GM12891 (cell line): Measurements from ENCODE around the gene NAV2.

ENCODE experiments used
- PAX5 ChIP-seq: IDR thresholded peaks from 2 replicates; pipeline ENCODE4 v1.6.1; 2011; ENCODE audit warnings: low read length, moderate library complexity, mild to moderate bottlenecking; ENCODE audit not compliant: insufficient read depth, severe bottlenecking
- POLR2A ChIP-seq: IDR thresholded peaks from 2 replicates; pipeline ENCODE4 v1.6.1; 2011; ENCODE audit warnings: low read depth, low read length, control low read depth
- POLR2AphosphoS5 ChIP-seq: IDR thresholded peaks from 2 replicates; pipeline ENCODE4 v1.6.1; 2011; ENCODE audit warnings: low read depth, low read length, control low read depth
- POU2F2 ChIP-seq: IDR thresholded peaks from 2 replicates; pipeline ENCODE4 v1.6.1; 2011; ENCODE audit warnings: low read depth, mild to moderate bottlenecking, control low read depth, low read length, moderate library complexity
- SPI1 ChIP-seq: IDR thresholded peaks from 2 replicates; pipeline ENCODE4 v1.6.1; 2011; ENCODE audit warnings: low read depth, low read length, control low read depth
- TAF1 ChIP-seq: IDR thresholded peaks from 2 replicates; pipeline ENCODE4 v1.6.1; 2011; ENCODE audit warnings: low read depth, low read length, control low read depth

DNA sequence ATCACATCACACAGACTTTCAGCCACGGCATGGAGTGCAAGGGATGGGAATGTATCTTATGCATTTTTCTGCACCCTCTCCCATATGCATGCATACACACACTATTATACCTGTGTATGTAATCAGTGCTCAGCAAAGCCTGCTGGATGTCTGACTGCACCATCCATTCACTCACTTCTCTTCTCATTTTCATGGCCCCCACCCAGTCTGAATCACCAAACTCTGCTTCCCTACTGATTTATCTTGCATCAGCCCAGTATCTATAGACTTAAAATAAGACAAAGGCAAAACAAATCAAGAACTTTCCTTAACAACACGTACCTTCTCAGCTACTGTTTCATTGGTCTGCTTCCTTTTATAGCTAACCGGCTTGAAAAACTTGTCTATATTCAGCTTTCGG, 426.1 kb downstream of the NAV2 start:
- no peak for TF ChIP-seq SPI1
- no peak for TF ChIP-seq POLR2A
- TF ChIP-seq TAF1 = no peak
- no peak for TF ChIP-seq POLR2AphosphoS5
- TF ChIP-seq POU2F2 = no peak
- TF ChIP-seq PAX5 = no peak
